GM12878 (cell line): ENCODE results near the gene ITLN1. TPM values are rescaled to one million over a fixed set of nuclear protein-coding genes. Genes with fewer than 3 reads are reported as not detected.

Experiments
- ATAC-seq: fragments of 200-7000 bp; cut with Tn5 transposase; 3 replicates; pipeline ENCODE4 v1.9.1; 2020; ENCODE audit warnings: mild to moderate bottlenecking, moderate library complexity
- BruUV-seq: library from RNA; stranded (reverse); fragments of 400-500 nt; replicated peaks from 2 replicates; lab custom pipeline; 2021; lab: Mats Ljungman, UMichigan
- CTCF ChIA-PET: fragments of 300-600 bp; sonication (Branson Sonifier 250); formaldehyde crosslinking; extraction: SDS; loops from one replicate; lab custom pipeline; 2021; ENCODE audit warnings: inconsistent platforms; lab: Yijun Ruan, JAX
- POLR2A ChIA-PET: fragments of 350-600 bp; formaldehyde crosslinking; extraction: SDS; loops from one replicate; lab custom pipeline; 2021; ENCODE audit warnings: inconsistent platforms; lab: Charles Lee
- RAD21 ChIA-PET: fragments of 300-600 bp; sonication (Branson Sonifier 250); formaldehyde crosslinking; loops from one replicate; lab custom pipeline; 2023; ENCODE audit warnings: antibody characterized with exemption; ENCODE audit not compliant: unreplicated experiment; lab: Charles Lee
- SMC1A ChIA-PET: fragments of 300-600 bp; sonication (Branson Sonifier 250); formaldehyde crosslinking; loops from one replicate; lab custom pipeline; 2023; ENCODE audit not compliant: unreplicated experiment, uncharacterized antibody; lab: Charles Lee
- DNase-seq: peaks from one replicate; pipeline ENCODE4 v3.0.0-alpha.2; 2011; ENCODE audit warnings: low read depth, low spot score
- FAIRE-seq: peaks from 3 replicates; lab custom pipeline; 2011; peaks lifted over from hg19 to GRCh38; lab: Jason Lieb, UNC
- H2AFZ ChIP-seq: 2 replicates; pipeline ENCODE4 v1.6.0; 2011; ENCODE audit warnings: low read depth, low read length, control low read depth; ENCODE audit not compliant: control insufficient read depth
- H3K27ac ChIP-seq: 2 replicates; pipeline ENCODE4 v1.5.1; 2011; ENCODE audit warnings: control low read depth; ENCODE audit not compliant: control insufficient read depth, insufficient read depth
- H3K27me3 ChIP-seq, 2 experiments: replicated peaks in 1 of 2; 2 replicates each; pipeline versions ENCODE4 v1.6.0 to v1.6.1; 2011; ENCODE audit warnings: low read length in 1 of 2; ENCODE audit not compliant: control insufficient read depth in 2 of 2, insufficient read depth in 2 of 2
- H3K36me3 ChIP-seq, 2 experiments: 2 replicates each; pipeline ENCODE4 v1.5.1; 2011; ENCODE audit warnings: low read length in 1 of 2; ENCODE audit not compliant: control insufficient read depth in 2 of 2, insufficient read depth in 2 of 2
- H3K4me1 ChIP-seq: 2 replicates; pipeline ENCODE4 v1.6.1; 2011; ENCODE audit warnings: mild to moderate bottlenecking, low read length, moderate library complexity, mixed read lengths; ENCODE audit not compliant: control insufficient read depth, insufficient read depth
- H3K4me2 ChIP-seq: 2 replicates; pipeline ENCODE4 v1.6.0; 2011; ENCODE audit warnings: control low read depth; ENCODE audit not compliant: control insufficient read depth, insufficient read depth
- H3K4me3 ChIP-seq: fragments of 200-600 bp; sonication (generic); 2 replicates; pipeline ENCODE4 v1.5.1; 2016
- H3K79me2 ChIP-seq: 2 replicates; pipeline ENCODE4 v1.6.0; 2011; ENCODE audit warnings: low read length; ENCODE audit not compliant: control insufficient read depth, insufficient read depth
- H3K9ac ChIP-seq: 2 replicates; pipeline ENCODE4 v1.8.0; 2011; ENCODE audit warnings: low read length, control low read depth, mixed read lengths; ENCODE audit not compliant: control insufficient read depth, insufficient read depth
- H3K9me3 ChIP-seq: replicated peaks from 3 replicates; pipeline ENCODE4 v1.5.1; 2011; ENCODE audit warnings: mild to moderate bottlenecking, low read length; ENCODE audit not compliant: control insufficient read depth, insufficient read depth
- H4K20me1 ChIP-seq: 2 replicates; pipeline ENCODE4 v1.6.0; 2011; ENCODE audit not compliant: control insufficient read depth, insufficient read depth
- BACH1 ChIP-seq: fragments of 450-650 bp; IDR thresholded peaks from 2 replicates; pipeline ENCODE4 v1.6.1; 2017; ENCODE audit warnings: mild to moderate bottlenecking, borderline replicate concordance
- EGR1 ChIP-seq, 2 experiments: IDR thresholded peaks; 1 replicate in 1 of 2; 2 replicates in 1 of 2; pipeline ENCODE4 v1.6.1; 2011 to 2012; ENCODE audit warnings: low read depth in 2 of 2, low read length in 2 of 2, borderline replicate concordance in 1 of 2, mild to moderate bottlenecking in 1 of 2, moderate library complexity in 1 of 2
- HDGF ChIP-seq: fragments of 450-650 bp; IDR thresholded peaks from 2 replicates; pipeline ENCODE4 v1.6.1; 2016; ENCODE audit warnings: antibody characterized with exemption
- POLR2AphosphoS2 ChIP-seq: IDR thresholded peaks from 2 replicates; pipeline ENCODE4 v1.6.1; 2011; ENCODE audit warnings: low read depth, mild to moderate bottlenecking, low read length, improper control_type of control experiment, moderate library complexity
- RBBP5 ChIP-seq: fragments of 200-600 bp; sonication (generic); conservative IDR thresholded peaks from 2 replicates; pipeline ENCODE4 v1.6.1; 2016
- TAF1 ChIP-seq: IDR thresholded peaks from 2 replicates; pipeline ENCODE4 v1.6.1; 2011; ENCODE audit warnings: mild to moderate bottlenecking, low read depth, low read length, borderline replicate concordance
- WGBS: methylation state at CpG from one replicate; pipeline ENCODE4 v1.1.6; 2016; ENCODE audit warnings: low lambda C conversion rate; ENCODE audit not compliant: insufficient replicate concordance, insufficient coverage; ENCODE audit errors: missing lambda C conversion rate; 5-methylcytosine and 5-hydroxymethylcytosine counted together
- in situ Hi-C: fragments of 300-500 bp; cut with MboI; formaldehyde crosslinking; loops from 9 replicates; pipeline ENCODE4 v1.14.3; 2018; ENCODE audit warnings: mixed read lengths
- intact Hi-C: fragments of 100-400 bp; cut with micrococcal nuclease; formaldehyde crosslinking; loops from one replicate; pipeline ENCODE4 v1.14.2; 2022; ENCODE audit not compliant: unreplicated experiment
- polyA plus RNA-seq, 11 experiments: library from polyadenylated mRNA; depleted of rRNA in 4 of 11; unstranded in 6 of 11; stranded (reverse) in 5 of 11; fragments of >200 nt; fragmentation: Nextera tagmentation in 4 of 11; fragmentation: Illumina TruSeq in 1 of 11; extraction: Ambion mirVana in 4 of 11; extraction: Trizol in 1 of 11; gene quantifications; 1 replicate in 1 of 11; 2 replicates in 10 of 11; pipeline versions ENCODE4 v1.2.1 to v1.2.3, GENCODE V29; 2011 to 2016; ENCODE audit warnings: inconsistent platforms in 2 of 11, missing spikeins in 2 of 11, low read depth in 1 of 11
- total RNA-seq, 4 experiments: library from RNA; depleted of rRNA in 3 of 4; stranded (reverse); fragments of >200 nt in 3 of 4; fragmentation: Illumina TruSeq in 1 of 4; extraction: Trizol in 1 of 4; gene quantifications; 2 replicates each; pipeline versions ENCODE4 v1.2.1 to v1.2.3, GENCODE V29; 2013 to 2021
- TF ChIP-seq, protein P1 (sequence below), 3 experiments: IDR thresholded peaks in 2 of 3; conservative IDR thresholded peaks in 1 of 3; 2 replicates each; pipeline ENCODE4 v1.5.1; 2011; ENCODE audit warnings: low read depth in 3 of 3, low read length in 3 of 3, mild to moderate bottlenecking in 3 of 3, control low read depth in 2 of 3, moderate library complexity in 2 of 3, inconsistent platforms in 1 of 3, mixed read lengths in 1 of 3; ENCODE audit not compliant: control insufficient read depth in 2 of 3, insufficient read depth in 1 of 3; ENCODE audit errors: extremely low read depth in 1 of 3
- TF ChIP-seq, protein P2 (sequence below): IDR thresholded peaks from 2 replicates; pipeline ENCODE4 v1.6.1; 2012; ENCODE audit warnings: low read depth, low read length, improper control_type of control experiment

ITLN1 gene
- total and polyA plus RNA-seq, 10 of the 15 experiments (the other 5 are each of a cell fraction or from before 2014, with no cell fraction given), result not detected

DNA sequence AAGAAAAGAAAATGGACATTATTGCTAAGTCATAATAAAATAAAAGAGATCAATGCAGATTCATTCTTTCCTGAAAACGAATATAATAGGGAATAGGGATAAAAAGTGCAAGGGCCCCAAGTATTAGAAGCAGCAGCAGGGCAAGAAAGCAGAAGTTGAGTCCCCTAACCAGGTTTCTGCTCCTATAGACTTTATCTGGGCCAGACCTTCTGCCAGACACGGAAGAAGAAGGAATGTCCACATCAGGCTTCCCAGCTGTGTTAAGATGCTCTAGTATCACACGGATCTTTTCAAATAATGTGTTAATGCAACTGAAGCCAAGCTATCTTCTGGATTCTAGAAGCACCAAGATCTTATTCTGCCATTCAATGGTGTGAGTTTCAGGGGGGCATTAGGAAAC lies 49.2 kb downstream of the ITLN1 start:
- Histone ChIP-seq H3K4me1 (peaks cover 28% of the 10 kb centered on the region), H3K4me3 (no peak overlapping the region), H3K9ac (no peak overlapping the region), H3K79me2 (no peaks in the 10 kb centered on the region), H3K27me3 (no peaks in the 10 kb centered on the region), H2AFZ (no peak overlapping the region), H4K20me1 (no peaks in the 10 kb centered on the region), H3K4me2 (no peak overlapping the region), H3K36me3 (no peaks in the 10 kb centered on the region), H3K27ac (no peak overlapping the region), H3K9me3 (no peaks in the 10 kb centered on the region)
- no TSS peak for BruUV-seq
- ChIA-PET SMC1A (interaction anchor here (0.8 to 13.0 kb wide), 33 partner anchors 10 to 301 kb away, joined by 3 to 229 read pairs (median 7); partner anchors contain the start of genes CD244, ITLN1, ITLN2 and LY9), POLR2A (interaction anchor here (0.5 to 2.1 kb wide), 4 partner anchors 60 to 234 kb away, joined by 4 to 7 read pairs (median 6); partner anchors contain the start of genes ARHGAP30 and ITLN2), RAD21 (interaction anchor here (0.7 to 10.9 kb wide), 22 partner anchors 11 to 233 kb away, joined by 3 to 193 read pairs (median 5); partner anchors contain the start of genes CD244, ITLN2 and LY9), CTCF (interaction anchor here (0.6 to 8.2 kb wide), 42 partner anchors 8 to 303 kb away, joined by 3 to 349 read pairs (median 7); partner anchors contain the start of genes CD244, ITLN1, ITLN2 and KLHDC9)
- in situ Hi-C loops, result loop anchor here (5.0 kb wide), 1 partner anchor 117 kb away; the partner anchor contains the start of gene ITLN2
- intact Hi-C loops, result loop anchor here (1.0 kb wide), 3 partner anchors 42 to 155 kb away; no protein-coding TSS in a partner anchor
- no peak for ATAC-seq
- DNase-seq, result no peak
- FAIRE-seq, result no peak
- TF ChIP-seq EGR1 (IDR thresholded peaks at IDR 0.05; ENCODE audit: borderline replicate concordance in 1 of 2, low read depth in 2 of 2, low read length in 2 of 2) (no peak), BACH1 (no peak), TAF1 (no peak)
- WGBS, result 72% methylated on average over 3 of the region's 3 CpGs

DNA sequence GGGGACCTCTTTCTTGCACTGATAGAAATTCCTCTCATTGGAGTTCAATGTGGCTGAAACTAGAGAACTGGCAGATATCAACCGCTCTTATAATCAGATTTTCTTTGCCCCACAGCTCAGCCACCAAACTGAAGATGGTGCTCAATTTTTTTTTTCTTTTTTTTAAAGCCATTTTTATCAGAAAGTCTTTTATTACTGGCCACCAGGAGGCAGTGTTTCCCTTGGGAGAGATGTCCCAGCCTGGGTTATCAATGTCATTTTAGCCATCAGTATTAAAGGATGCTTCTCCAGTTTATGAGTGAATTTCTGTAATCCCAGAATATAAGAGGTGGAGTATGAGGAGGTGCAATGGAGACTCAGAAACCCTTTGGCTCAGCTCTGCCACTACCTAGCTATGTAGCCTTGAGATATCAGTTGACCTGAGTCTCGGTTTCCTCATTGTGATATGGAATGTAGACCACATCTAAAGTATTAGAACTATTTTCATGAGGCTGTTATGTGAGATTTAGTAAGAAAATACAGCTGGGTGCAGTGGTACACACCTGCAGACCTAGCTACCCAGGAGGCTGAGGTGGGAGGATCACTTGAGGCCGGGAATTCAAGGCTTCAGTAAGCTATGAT lies 49.9 kb downstream of the ITLN1 start:
- SMC1A ChIA-PET, result interaction anchor here (0.6 to 13.0 kb wide), 35 partner anchors 11 to 331 kb away, joined by 3 to 229 read pairs (median 7); partner anchors contain the start of genes CD244, ITLN1, ITLN2 and LY9
- CTCF ChIA-PET, result interaction anchor here (0.6 to 8.2 kb wide), 50 partner anchors 9 to 304 kb away, joined by 3 to 349 read pairs (median 5); partner anchors contain the start of genes CD244, F11R, ITLN1 and ITLN2
- Histone ChIP-seq H3K27ac (no peak overlapping the region), H3K4me3 (no peak overlapping the region), H3K79me2 (no peaks in the 10 kb centered on the region), H3K4me2 (no peak overlapping the region), H4K20me1 (no peaks in the 10 kb centered on the region), H3K27me3 (no peaks in the 10 kb centered on the region), H2AFZ (no peak overlapping the region), H3K4me1 (peaks cover 28% of the 10 kb centered on the region), H3K9ac (no peak overlapping the region), H3K9me3 (no peaks in the 10 kb centered on the region), H3K36me3 (no peaks in the 10 kb centered on the region)
- no peak for DNase-seq
- intact Hi-C loops (loop anchor here (1.0 kb wide), 3 partner anchors 42 to 155 kb away; no protein-coding TSS in a partner anchor), in situ Hi-C loops (loop anchor here (5.0 kb wide), 3 partner anchors 58 to 117 kb away; partner anchors contain the start of gene ITLN2)
- no peak for ATAC-seq
- peak; percentile 64 for FAIRE-seq
- 67% methylated on average over 3 of the region's 3 CpGs for WGBS
- POLR2A ChIA-PET, result interaction anchor here (1.8 to 2.1 kb wide), 2 partner anchors 59 to 119 kb away, joined by 4 to 7 read pairs; partner anchors contain the start of gene ITLN2
- RAD21 ChIA-PET, result interaction anchor here (0.7 to 10.9 kb wide), 22 partner anchors 12 to 262 kb away, joined by 3 to 193 read pairs (median 4); partner anchors contain the start of genes CD244 and ITLN2
- no TSS peak for BruUV-seq
- TF ChIP-seq RBBP5, result no peak
- TF ChIP-seq, protein P1, sequence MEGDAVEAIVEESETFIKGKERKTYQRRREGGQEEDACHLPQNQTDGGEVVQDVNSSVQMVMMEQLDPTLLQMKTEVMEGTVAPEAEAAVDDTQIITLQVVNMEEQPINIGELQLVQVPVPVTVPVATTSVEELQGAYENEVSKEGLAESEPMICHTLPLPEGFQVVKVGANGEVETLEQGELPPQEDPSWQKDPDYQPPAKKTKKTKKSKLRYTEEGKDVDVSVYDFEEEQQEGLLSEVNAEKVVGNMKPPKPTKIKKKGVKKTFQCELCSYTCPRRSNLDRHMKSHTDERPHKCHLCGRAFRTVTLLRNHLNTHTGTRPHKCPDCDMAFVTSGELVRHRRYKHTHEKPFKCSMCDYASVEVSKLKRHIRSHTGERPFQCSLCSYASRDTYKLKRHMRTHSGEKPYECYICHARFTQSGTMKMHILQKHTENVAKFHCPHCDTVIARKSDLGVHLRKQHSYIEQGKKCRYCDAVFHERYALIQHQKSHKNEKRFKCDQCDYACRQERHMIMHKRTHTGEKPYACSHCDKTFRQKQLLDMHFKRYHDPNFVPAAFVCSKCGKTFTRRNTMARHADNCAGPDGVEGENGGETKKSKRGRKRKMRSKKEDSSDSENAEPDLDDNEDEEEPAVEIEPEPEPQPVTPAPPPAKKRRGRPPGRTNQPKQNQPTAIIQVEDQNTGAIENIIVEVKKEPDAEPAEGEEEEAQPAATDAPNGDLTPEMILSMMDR (IDR thresholded peaks at IDR 0.05 in 2 of 3, conservative IDR thresholded peaks at IDR 0.05 in 1 of 3; ENCODE audit: control insufficient read depth in 2 of 3, extremely low read depth in 1 of 3, insufficient read depth in 1 of 3, low read depth in 3 of 3, low read length in 3 of 3), result peak; percentile 60 to 75 (median 72)
- no peak for TF ChIP-seq POLR2AphosphoS2
- no peak for TF ChIP-seq HDGF
- TF ChIP-seq, protein P2, sequence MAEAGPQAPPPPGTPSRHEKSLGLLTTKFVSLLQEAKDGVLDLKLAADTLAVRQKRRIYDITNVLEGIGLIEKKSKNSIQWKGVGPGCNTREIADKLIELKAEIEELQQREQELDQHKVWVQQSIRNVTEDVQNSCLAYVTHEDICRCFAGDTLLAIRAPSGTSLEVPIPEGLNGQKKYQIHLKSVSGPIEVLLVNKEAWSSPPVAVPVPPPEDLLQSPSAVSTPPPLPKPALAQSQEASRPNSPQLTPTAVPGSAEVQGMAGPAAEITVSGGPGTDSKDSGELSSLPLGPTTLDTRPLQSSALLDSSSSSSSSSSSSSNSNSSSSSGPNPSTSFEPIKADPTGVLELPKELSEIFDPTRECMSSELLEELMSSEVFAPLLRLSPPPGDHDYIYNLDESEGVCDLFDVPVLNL, result no peak
